ENCODE measurements around the gene FAM83G.
"Not testable (repeated sequence)": the region's sequence is repeated elsewhere in the genome, so short reads cannot be mapped to it uniquely, and the experiment has no call there.

DNA sequence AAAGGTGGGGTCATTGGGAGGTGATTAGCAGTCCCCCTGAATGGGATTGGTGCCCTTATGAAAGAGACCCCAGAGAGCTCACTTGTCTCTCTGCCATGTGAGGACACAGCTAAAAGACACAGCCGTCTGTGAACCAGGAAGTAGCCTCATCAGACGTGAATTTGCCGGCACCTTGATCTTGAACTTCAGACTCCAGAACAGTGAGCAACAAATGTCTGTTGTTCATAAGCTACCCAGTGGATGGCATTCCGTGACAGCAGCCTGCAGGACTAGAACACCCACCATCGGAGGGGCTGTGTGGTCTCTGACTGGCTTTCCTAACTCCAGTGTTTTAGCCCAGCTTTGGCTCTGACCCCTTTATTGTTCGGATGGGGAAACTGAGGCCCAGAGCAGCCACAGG is 33.0 kb upstream of the FAM83G start:
- TF ChIP-seq, protein P1, sequence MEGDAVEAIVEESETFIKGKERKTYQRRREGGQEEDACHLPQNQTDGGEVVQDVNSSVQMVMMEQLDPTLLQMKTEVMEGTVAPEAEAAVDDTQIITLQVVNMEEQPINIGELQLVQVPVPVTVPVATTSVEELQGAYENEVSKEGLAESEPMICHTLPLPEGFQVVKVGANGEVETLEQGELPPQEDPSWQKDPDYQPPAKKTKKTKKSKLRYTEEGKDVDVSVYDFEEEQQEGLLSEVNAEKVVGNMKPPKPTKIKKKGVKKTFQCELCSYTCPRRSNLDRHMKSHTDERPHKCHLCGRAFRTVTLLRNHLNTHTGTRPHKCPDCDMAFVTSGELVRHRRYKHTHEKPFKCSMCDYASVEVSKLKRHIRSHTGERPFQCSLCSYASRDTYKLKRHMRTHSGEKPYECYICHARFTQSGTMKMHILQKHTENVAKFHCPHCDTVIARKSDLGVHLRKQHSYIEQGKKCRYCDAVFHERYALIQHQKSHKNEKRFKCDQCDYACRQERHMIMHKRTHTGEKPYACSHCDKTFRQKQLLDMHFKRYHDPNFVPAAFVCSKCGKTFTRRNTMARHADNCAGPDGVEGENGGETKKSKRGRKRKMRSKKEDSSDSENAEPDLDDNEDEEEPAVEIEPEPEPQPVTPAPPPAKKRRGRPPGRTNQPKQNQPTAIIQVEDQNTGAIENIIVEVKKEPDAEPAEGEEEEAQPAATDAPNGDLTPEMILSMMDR (IDR thresholded peaks at IDR 0.05): not testable (repeated sequence)
- TF ChIP-seq MXI1 (IDR thresholded peaks at IDR 0.05; ENCODE audit: low read depth, low read length); RAD21 (IDR thresholded peaks at IDR 0.05; ENCODE audit: low read length); EP300 (IDR thresholded peaks at IDR 0.05; ENCODE audit: borderline replicate concordance in 1 of 2, low read depth in 1 of 2, low read length in 1 of 2); NFIC (IDR thresholded peaks at IDR 0.05; ENCODE audit: borderline replicate concordance); GABPA (IDR thresholded peaks at IDR 0.05; ENCODE audit: low read depth); POLR2AphosphoS5 (IDR thresholded peaks at IDR 0.05; ENCODE audit: low read depth, low read length): not testable (repeated sequence)
- TF ChIP-seq, protein P2, sequence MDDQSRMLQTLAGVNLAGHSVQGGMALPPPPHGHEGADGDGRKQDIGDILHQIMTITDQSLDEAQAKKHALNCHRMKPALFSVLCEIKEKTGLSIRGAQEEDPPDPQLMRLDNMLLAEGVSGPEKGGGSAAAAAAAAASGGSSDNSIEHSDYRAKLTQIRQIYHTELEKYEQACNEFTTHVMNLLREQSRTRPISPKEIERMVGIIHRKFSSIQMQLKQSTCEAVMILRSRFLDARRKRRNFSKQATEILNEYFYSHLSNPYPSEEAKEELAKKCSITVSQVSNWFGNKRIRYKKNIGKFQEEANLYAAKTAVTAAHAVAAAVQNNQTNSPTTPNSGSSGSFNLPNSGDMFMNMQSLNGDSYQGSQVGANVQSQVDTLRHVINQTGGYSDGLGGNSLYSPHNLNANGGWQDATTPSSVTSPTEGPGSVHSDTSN (IDR thresholded peaks at IDR 0.05): not testable (repeated sequence)
- TF ChIP-seq, protein P3, sequence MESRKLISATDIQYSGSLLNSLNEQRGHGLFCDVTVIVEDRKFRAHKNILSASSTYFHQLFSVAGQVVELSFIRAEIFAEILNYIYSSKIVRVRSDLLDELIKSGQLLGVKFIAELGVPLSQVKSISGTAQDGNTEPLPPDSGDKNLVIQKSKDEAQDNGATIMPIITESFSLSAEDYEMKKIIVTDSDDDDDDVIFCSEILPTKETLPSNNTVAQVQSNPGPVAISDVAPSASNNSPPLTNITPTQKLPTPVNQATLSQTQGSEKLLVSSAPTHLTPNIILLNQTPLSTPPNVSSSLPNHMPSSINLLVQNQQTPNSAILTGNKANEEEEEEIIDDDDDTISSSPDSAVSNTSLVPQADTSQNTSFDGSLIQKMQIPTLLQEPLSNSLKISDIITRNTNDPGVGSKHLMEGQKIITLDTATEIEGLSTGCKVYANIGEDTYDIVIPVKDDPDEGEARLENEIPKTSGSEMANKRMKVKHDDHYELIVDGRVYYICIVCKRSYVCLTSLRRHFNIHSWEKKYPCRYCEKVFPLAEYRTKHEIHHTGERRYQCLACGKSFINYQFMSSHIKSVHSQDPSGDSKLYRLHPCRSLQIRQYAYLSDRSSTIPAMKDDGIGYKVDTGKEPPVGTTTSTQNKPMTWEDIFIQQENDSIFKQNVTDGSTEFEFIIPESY (IDR thresholded peaks at IDR 0.05; ENCODE audit: borderline replicate concordance, low read depth): not testable (repeated sequence)
- TF ChIP-seq, protein P4, sequence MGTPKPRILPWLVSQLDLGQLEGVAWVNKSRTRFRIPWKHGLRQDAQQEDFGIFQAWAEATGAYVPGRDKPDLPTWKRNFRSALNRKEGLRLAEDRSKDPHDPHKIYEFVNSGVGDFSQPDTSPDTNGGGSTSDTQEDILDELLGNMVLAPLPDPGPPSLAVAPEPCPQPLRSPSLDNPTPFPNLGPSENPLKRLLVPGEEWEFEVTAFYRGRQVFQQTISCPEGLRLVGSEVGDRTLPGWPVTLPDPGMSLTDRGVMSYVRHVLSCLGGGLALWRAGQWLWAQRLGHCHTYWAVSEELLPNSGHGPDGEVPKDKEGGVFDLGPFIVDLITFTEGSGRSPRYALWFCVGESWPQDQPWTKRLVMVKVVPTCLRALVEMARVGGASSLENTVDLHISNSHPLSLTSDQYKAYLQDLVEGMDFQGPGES (IDR thresholded peaks at IDR 0.05; ENCODE audit: low read depth, low read length): not testable (repeated sequence)
- TF ChIP-seq, protein P5, sequence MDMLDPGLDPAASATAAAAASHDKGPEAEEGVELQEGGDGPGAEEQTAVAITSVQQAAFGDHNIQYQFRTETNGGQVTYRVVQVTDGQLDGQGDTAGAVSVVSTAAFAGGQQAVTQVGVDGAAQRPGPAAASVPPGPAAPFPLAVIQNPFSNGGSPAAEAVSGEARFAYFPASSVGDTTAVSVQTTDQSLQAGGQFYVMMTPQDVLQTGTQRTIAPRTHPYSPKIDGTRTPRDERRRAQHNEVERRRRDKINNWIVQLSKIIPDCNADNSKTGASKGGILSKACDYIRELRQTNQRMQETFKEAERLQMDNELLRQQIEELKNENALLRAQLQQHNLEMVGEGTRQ (IDR thresholded peaks at IDR 0.05; ENCODE audit: borderline replicate concordance, low read depth, low read length): not testable (repeated sequence)

Data from SK-N-SH (cell line).